Uterus (tissue), 4 donors: Measurements from ENCODE around the gene ADARB1. TPM values are rescaled to one million over a fixed set of nuclear protein-coding genes. Genes with fewer than 3 reads are reported as not detected.

Source experiments
- DNase-seq, 2 donors: peaks; one replicate each; pipeline ENCODE4 v3.0.0-alpha.2; 2019 to 2020
- H3K27ac ChIP-seq, 2 donors: fragments of 200-600 bp; sonication (generic); 1 replicate in 1 of 2; 2 replicates in 1 of 2; pipeline ENCODE4 v1.5.1; 2016 to 2018
- H3K27me3 ChIP-seq, 2 donors: fragments of 200-600 bp; sonication (generic); one replicate each; pipeline ENCODE4 v1.5.1; 2018 to 2019; ENCODE audit warnings: control low read depth in 1 of 2
- H3K36me3 ChIP-seq, 2 donors: fragments of 200-600 bp; sonication (generic); one replicate each; pipeline ENCODE4 v1.5.1; 2019; ENCODE audit warnings: control low read depth in 1 of 2
- H3K4me1 ChIP-seq, 2 donors: fragments of 200-600 bp; sonication (generic); one replicate each; pipeline ENCODE4 v1.5.1; 2018 to 2019; ENCODE audit warnings: control low read depth in 1 of 2
- H3K4me3 ChIP-seq, 2 donors: fragments of 200-600 bp; sonication (generic); 1 replicate in 1 of 2; 2 replicates in 1 of 2; pipeline ENCODE4 v1.5.1; 2018 to 2019; ENCODE audit warnings: mild to moderate bottlenecking in 1 of 2
- H3K9me3 ChIP-seq, 2 donors: fragments of 200-600 bp; sonication (generic); one replicate each; pipeline ENCODE4 v1.5.1; 2019; ENCODE audit warnings: control low read depth in 1 of 2
- POLR2A ChIP-seq, 2 donors: fragments of 450-650 bp; IDR thresholded peaks; one replicate each; pipeline ENCODE4 v1.6.1; 2016; ENCODE audit warnings: antibody characterized with exemption in 2 of 2, mild to moderate bottlenecking in 1 of 2, moderate library complexity in 1 of 2
- intact Hi-C: fragments of 100-400 bp; cut with DNase I; formaldehyde crosslinking; loops from one replicate; pipeline ENCODE4 v1.15.1; 2023; ENCODE audit warnings: low total_unique reads
- total RNA-seq, 4 donors: library from RNA; depleted of rRNA in 3 of 4; stranded (reverse); fragments of >200 nt in 3 of 4; gene quantifications; one replicate each; pipeline versions ENCODE4 v1.1.0 to v1.2.4, GENCODE V29; 2014 to 2023
- TF ChIP-seq, protein P1 (sequence below), 4 experiments: fragments of 200-600 bp in 2 of 4; fragments of 450-650 bp in 2 of 4; sonication (generic) in 2 of 4; IDR thresholded peaks; one replicate each; pipeline ENCODE4 v1.5.1; 2016 to 2019; ENCODE audit warnings: antibody characterized with exemption in 4 of 4, mild to moderate bottlenecking in 2 of 4, moderate library complexity in 1 of 4
- donor health status: DM: yes; HTN: yes; CAD: no.

The ADARB1 gene
- total RNA-seq, 4 donors from 2014 or later, result 21.8 to 69.6 (median 43.3) TPM

- DNase-seq, result no peak
- Histone ChIP-seq H3K4me3 (no peak overlapping the region), H3K27me3 (peaks cover 0 to 2% of the 10 kb centered on the region in 2 donors), H3K36me3 (no peaks in the 10 kb centered on the region), H3K9me3 (no peaks in the 10 kb centered on the region), H3K27ac (no peak overlapping the region), H3K4me1 (no peaks in the 10 kb centered on the region)
- TF ChIP-seq, protein P1, sequence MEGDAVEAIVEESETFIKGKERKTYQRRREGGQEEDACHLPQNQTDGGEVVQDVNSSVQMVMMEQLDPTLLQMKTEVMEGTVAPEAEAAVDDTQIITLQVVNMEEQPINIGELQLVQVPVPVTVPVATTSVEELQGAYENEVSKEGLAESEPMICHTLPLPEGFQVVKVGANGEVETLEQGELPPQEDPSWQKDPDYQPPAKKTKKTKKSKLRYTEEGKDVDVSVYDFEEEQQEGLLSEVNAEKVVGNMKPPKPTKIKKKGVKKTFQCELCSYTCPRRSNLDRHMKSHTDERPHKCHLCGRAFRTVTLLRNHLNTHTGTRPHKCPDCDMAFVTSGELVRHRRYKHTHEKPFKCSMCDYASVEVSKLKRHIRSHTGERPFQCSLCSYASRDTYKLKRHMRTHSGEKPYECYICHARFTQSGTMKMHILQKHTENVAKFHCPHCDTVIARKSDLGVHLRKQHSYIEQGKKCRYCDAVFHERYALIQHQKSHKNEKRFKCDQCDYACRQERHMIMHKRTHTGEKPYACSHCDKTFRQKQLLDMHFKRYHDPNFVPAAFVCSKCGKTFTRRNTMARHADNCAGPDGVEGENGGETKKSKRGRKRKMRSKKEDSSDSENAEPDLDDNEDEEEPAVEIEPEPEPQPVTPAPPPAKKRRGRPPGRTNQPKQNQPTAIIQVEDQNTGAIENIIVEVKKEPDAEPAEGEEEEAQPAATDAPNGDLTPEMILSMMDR (IDR thresholded peaks at IDR 0.05), result no peak
- no peak for TF ChIP-seq POLR2A (IDR thresholded peaks at IDR 0.05)
- intact Hi-C loops, result no loop called here
These were observed 177.5 kb downstream of the ADARB1 start for GRCh38 chr21:45251635-45252447.

DNA sequence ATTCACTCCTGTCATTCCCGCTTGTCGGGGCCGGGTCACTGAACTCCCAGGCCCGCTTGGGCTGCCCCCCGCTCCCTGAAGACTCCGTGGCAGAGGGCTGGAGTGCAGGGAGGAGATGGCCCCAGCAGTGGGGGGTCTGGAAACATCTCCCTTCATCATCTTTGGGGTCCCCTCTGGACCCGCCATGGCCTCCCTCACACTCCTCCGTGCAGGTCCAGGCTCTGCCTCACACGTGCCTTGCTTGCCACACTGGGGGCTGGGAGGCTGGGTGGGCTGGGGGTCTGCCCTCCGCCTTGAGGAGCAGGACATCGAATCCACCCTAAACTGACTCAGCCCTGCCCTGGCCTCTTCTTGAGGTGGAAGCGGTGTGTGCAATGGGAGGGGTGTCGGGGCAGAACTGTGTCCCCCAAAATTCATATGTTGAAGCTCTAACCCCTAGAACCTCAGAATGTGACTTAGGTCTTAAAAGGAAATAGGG, 178.1 kb downstream of the ADARB1 start:
- Histone ChIP-seq H3K9me3 (no peaks in the 10 kb centered on the region), H3K4me1 (no peaks in the 10 kb centered on the region), H3K36me3 (no peaks in the 10 kb centered on the region), H3K27ac (no peak overlapping the region), H3K4me3 (no peak overlapping the region), H3K27me3 (peaks cover 0 to 2% of the 10 kb centered on the region in 2 donors)
- intact Hi-C loops, result no loop called here
- TF ChIP-seq, protein P1 (IDR thresholded peaks at IDR 0.05), result no peak
- TF ChIP-seq POLR2A (IDR thresholded peaks at IDR 0.05), result no peak
- DNase-seq, result no peak

GRCh38 chr21:45253180-45253579, 178.8 kb downstream of the ADARB1 start:
- intact Hi-C loops, result no loop called here
- no peak for DNase-seq
- Histone ChIP-seq H3K27ac (no peak overlapping the region), H3K4me1 (no peaks in the 10 kb centered on the region), H3K27me3 (peaks cover 0 to 2% of the 10 kb centered on the region in 2 donors), H3K36me3 (no peaks in the 10 kb centered on the region), H3K9me3 (no peaks in the 10 kb centered on the region), H3K4me3 (no peak overlapping the region)
- TF ChIP-seq, protein P1 (IDR thresholded peaks at IDR 0.05), result no peak
- no peak for TF ChIP-seq POLR2A (IDR thresholded peaks at IDR 0.05)

DNA sequence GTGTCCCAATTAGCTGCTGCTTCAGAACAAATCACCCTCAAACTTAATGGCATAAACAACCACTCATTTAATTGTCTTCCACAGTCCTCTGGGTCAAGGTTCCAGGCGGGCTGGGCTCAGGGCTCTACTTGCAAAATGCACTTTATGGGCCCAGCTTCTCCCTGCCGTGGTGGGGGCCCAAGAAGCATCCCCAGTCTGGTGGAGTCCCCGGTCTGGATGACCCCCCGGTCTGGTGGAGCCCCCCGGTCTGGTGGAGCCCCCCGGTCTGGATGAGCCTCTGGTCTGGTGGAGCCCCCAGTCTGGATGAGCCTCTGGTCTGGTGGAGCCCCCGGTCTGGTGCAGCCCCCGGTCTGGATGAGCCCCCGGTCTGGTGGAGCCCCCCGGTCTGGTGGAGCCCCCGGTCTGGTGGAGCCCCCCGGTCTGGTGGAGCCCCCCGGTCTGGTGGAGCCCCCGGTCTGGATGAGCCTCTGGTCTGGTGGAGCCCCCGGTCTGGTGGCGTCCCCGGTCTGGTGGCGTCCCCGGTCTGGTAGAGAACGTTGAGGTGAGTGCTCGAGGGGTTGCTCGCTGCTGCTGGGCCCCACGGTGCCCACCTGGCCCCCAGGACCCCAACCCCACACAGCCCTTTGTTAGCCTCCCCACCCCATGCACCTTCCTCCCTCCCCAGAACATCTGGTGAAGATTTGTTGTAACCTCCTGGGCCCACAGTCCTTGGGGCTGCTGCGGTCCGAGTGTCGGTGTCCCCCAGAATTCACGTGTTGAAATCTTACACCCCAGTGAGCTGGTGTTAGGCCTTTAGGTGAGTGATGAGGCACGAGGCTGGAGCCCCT, 179.5 kb downstream of the ADARB1 start:
- no peak for TF ChIP-seq POLR2A (IDR thresholded peaks at IDR 0.05)
- TF ChIP-seq, protein P1 (IDR thresholded peaks at IDR 0.05), result no peak
- intact Hi-C loops, result no loop called here
- Histone ChIP-seq H3K27ac (no peak overlapping the region), H3K9me3 (no peaks in the 10 kb centered on the region), H3K27me3 (peaks cover 0 to 2% of the 10 kb centered on the region in 2 donors), H3K4me3 (no peak overlapping the region), H3K36me3 (no peaks in the 10 kb centered on the region), H3K4me1 (no peaks in the 10 kb centered on the region)
- no peak for DNase-seq
